GM18498 (cell line): ENCODE data around the gene BCL2L11.

Experiments
- ATAC-seq: cut with Tn5 transposase; IDR thresholded peaks from one replicate; pipeline ENCODE4 v1.9.1; 2021; ENCODE audit warnings: mild to moderate bottlenecking, moderate library complexity; ENCODE audit not compliant: unreplicated experiment

The BCL2L11 gene

DNA sequence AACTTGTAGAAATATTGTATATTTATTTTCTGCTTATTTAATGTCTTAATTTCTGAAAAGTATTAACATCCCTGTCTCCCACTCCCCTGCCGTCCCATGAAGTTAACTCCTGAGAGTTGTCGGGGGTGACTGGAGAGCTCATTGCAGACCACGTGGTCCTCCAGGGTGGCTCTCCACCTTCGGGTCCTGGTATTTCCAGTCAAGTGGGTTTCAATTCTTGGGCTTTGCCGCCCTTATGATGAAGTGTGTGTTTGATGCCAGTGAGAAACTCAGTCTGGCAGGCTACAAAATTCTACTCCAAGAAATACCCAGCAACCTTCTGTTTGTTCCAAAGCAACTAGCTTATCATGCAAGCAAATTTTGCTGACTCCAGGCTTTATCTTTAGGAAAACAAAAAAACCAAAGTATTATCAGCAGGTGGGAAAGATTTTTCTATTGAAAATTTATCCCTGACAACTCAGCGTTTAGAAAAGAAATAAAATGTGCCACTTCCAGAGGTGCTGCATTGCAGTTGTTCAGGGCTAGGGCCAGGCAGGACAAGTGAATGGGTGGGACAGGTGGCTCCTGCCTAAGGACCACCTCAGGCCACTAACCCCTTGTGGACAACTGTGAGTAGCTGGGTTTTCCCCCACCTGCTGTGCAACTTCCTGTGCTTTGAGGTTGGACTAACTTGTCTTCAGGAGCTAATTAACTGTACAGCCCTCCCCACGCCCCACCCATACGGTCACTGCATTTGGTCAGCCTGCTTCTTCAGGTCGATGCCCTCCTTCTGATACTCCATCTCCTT, 46.6 kb downstream of the BCL2L11 start:
- no peak for ATAC-seq

GRCh38 chr2:111167863-111168162, 47.1 kb downstream of the BCL2L11 start:
- no peak for ATAC-seq

DNA sequence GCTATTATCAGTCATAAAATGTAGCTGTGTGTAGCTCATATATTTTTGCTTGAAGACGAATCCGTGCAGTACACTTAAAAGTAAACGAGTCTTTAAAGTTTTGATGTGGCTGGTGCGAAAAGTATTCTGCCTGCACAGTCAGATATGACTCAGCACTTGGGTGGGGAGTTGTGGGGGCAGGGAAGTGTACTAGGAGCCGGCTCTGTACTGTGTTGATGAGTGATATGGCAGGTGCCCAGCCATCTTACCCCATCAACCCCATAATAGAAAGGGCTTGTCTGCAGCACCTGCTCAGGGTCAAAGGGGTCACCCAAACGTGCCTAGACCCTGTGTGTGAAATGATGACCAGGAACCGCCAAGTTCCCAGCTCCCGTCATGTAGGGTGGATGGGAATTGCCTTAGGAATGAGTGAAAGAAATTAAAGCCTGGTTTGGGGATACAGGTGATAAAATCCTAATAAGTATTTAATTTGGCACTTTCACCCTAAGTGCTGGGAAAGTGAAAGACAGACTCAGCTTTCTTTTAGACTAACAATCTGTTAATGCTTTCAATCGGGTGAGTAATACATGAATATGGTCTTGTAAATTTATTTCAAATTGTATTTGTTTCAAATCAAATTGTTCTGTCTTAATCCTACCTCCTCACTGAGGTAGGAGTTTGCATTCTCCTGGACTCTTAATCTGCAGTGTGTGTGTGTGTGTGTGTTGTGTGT, 48.0 kb downstream of the BCL2L11 start:
- ATAC-seq, result peak; percentile 73

DNA sequence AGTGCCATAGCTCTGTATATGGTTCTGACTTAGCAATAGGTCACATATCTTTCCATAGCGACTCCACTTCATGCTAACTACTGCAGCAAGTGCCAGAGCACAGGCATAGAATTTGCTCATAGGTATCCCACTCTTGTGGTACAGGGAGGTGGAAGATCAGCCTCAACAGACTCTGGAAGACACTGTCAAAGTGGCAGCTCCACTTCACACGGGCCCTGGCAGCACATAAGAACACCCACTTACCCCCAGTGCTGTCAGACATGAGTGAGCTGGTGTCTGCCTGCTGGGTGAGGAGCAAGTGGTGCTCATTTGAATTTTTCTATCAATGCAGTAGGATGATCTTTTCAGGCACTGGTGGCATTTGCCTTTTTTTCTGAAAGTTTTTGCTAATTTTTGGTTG, 48.6 kb downstream of the BCL2L11 start:
- ATAC-seq, result no peak

GRCh38 chr2:111169924-111170323, 49.2 kb downstream of the BCL2L11 start:
- no peak for ATAC-seq

- no peak for ATAC-seq
These were observed 50.7 kb downstream of the BCL2L11 start for GRCh38 chr2:111171337-111171930.

DNA sequence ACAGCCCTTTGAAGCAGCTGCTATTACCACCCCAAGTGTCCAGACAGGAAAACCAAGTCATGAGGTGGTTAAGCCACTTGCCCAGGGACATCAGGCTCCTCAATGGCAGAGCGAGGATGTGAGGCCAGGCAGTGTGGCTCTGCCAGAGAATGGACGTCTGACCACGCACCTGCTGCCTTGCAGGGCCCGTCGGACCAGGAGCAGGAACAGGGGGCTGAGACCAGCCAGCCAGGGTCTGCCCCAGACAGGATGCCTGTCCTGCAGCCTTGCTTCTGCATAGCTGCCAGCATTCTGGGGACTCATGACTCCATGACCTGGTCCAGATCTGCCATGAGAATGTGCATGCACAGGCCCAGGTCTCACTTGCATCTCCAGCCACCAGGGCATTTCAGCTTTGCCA, 52.0 kb downstream of the BCL2L11 start:
- no peak for ATAC-seq

DNA sequence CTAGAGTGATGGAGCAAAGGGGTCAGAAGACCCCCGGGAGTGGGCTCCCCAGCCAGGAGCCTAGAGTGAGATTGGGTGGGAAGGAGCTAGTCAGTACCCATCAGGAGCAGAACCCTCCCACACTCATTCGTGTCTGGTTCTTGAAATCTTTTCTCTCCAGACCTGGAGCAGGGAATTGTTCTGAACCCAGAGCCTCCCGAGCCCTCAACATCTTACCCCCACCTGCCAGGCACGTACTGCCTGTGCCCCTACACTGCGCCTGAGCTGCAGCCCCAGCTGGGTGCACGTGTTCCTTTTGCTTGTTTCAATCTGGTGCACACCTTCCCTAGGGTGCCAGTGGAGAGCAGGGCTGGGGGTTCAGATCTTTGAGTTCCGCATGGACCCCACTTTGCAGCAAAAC, 52.6 kb downstream of the BCL2L11 start:
- ATAC-seq, result no peak

DNA sequence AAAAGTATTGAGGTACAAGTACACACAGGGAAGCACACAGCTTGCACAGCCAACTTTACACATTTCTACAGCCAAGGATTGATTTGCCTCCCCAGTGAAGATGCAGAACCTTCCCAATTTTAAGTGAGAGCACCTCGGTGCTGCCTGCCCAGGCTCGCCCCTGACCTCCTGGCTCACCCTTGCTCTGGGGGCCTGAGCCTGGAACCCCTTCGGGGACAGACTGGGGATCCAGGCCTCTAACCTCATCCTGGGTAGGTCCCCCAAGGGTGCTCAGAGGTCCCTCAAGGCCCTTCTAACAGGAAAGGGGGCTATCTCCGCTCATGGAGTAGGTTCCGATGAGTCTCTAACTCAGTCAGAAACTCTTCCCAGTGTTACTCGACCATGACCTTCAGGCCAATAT, 53.1 kb downstream of the BCL2L11 start:
- no peak for ATAC-seq

- ATAC-seq, result no peak
These were observed 54.9 kb downstream of the BCL2L11 start for GRCh38 chr2:111175615-111176014.

DNA sequence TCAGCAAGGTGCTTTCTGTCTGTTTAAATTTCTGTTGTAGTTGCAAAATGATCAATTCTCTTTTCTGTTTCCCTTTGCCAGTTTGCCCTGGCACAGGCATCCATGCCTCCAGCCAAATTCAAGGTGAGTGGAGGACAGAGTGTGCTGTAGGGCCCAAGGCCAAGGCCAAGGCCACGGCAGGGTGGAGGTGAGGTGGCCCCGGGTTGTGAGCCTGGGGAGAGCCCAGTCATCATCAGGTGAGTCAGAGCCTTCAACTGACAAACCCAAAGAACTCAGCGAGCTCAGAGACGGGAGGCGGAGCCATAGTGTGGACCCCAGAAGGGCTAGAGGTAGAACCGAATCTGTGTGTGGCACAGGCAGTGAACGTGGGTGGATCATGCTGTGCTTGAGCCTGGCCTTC, 55.7 kb downstream of the BCL2L11 start:
- ATAC-seq, result no peak

GRCh38 chr2:111176867-111177266, 56.2 kb downstream of the BCL2L11 start:
- no peak for ATAC-seq

GRCh38 chr2:111178296-111178695, 57.6 kb downstream of the BCL2L11 start:
- no peak for ATAC-seq

DNA sequence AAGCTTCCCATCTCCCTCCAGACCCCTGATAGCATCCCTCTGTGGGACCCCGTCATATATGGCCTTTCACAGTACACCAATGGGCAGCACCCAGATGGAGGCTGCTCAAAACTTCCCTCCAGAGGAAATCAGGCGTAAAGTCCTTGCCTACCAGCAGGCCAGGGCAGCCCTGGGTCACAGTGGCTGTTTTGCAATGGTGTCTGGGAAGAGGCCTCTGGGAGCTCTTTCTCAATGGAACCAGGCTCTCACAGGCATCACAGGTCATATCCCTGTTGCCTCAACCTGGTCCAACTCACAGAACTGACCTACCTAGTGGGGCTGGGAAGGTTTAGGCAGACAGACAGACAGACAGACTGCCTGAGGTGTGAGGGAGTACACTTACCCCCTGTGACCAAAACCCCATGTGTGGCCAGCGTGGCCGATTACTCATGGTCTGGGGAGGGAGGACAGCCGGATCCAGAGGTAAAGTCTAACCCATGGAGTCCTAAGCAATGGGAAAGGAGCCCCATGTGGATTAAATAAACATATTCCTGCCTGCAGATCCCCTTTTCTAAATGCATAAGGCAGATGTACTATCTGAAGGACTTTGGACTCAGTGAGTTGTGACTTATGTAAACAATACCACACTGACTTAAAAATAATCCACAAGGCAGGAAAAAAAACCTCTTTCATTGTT, 58.2 kb downstream of the BCL2L11 start:
- ATAC-seq, result no peak

DNA sequence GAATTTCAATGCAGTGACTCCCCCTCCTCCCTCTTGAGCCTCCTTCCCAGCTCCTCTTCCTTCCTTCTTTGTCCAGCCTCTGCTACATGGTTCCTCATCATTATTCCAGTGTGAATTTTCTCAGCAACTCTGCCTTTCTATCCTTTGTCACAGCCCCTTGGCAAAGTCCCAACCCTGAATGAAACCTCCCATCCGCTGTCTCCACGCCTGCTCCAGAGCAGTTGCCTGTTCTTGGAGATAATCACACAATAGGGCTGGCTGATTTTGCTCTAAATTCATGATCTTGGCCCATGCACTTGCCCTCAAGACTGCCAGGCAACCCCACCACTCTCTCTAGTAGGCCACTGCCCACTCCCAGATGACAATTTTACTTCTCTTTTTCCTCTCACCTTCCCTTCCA, 61.4 kb downstream of the BCL2L11 start:
- no peak for ATAC-seq

GRCh38 chr2:111182740-111183139, 62.0 kb downstream of the BCL2L11 start:
- no peak for ATAC-seq

DNA sequence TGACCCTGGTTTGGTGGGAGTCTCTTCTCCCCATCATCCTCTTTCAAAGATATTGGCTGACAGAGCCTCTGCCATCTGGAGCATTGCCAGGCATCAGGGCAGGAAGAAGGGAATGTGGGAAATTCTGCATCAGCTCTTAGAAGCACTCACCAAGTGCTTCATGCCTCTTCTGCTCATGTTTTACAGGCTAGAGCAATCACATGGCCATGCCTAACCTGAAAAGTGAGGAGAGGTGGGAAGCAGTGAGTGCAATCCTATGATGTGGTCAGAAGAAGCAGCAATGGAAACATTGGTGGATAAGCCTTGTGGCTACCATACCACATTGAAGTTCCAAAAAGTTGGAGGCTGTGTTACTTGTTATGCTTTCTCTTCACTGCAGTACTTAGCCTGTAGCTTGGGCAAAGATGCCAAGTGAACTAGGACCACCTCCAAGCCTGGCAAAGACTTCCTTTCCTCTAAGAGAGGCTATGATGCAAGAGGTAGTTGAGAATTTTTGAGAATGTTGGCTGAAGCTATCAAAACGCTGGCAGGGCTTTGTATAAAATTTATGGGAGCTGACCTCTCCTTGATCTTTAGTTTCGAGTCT, 64.1 kb downstream of the BCL2L11 start:
- ATAC-seq, result no peak

GRCh38 chr2:111185361-111186022, 64.8 kb downstream of the BCL2L11 start:
- ATAC-seq, result no peak

GRCh38 chr2:111186121-111186715, 65.5 kb downstream of the BCL2L11 start:
- no peak for ATAC-seq

DNA sequence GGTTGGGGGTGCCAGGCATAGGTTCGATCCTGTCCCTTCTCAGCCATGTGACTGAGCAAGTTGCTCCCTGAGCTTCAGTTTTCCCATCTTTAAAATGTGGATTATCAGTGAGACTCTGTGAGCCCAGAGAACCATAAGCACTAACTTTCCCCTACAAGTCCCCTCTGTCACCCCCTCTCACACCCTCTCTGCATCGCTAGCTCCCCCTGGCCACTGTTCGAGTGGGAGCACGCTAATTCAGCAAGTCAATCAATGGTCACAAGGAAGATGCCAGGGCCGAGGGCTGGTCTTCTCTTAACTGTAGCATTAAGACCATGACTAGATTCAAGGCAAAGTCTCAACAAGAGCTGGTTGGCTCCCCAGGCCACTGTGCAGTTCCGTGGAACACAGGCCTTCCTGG, 66.2 kb downstream of the BCL2L11 start:
- no peak for ATAC-seq
